GM10266 (cell line): Measurements from ENCODE around the gene EPS8L1.
"Not testable (repeated sequence)": the region's sequence is repeated elsewhere in the genome, so short reads cannot be mapped to it uniquely, and the experiment has no call there.

ENCODE experiments used
- DNase-seq: peaks from one replicate; pipeline ENCODE4 v3.0.0; 2012; ENCODE audit errors: extremely low spot score
- TF ChIP-seq, protein P1 (sequence below): IDR thresholded peaks from 2 replicates; pipeline ENCODE4 v1.5.1; 2012; ENCODE audit warnings: mild to moderate bottlenecking, low read depth; ENCODE audit not compliant: control insufficient read depth, insufficient read depth; ENCODE audit errors: missing control alignments

EPS8L1 gene

DNA sequence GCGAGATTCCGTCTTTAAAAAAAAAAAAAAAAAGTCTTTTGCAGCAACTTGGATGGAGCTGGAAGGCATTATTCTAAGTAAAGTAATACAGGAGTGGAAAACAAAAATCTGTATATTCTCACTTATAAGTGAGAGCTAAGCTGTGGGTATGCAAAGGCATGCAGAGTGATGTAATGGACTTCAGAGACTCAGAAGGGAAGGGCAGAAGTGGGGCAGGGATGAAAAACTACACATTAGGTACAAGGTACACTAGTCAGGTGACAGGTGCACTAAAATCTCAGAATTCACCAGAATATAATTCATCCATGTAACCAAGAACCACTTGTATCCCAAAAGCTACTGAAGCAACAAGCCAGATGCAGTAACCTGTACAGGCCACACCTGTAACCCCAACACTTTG lies 39.6 kb upstream of the EPS8L1 start:
- no peak for DNase-seq
- TF ChIP-seq, protein P1, sequence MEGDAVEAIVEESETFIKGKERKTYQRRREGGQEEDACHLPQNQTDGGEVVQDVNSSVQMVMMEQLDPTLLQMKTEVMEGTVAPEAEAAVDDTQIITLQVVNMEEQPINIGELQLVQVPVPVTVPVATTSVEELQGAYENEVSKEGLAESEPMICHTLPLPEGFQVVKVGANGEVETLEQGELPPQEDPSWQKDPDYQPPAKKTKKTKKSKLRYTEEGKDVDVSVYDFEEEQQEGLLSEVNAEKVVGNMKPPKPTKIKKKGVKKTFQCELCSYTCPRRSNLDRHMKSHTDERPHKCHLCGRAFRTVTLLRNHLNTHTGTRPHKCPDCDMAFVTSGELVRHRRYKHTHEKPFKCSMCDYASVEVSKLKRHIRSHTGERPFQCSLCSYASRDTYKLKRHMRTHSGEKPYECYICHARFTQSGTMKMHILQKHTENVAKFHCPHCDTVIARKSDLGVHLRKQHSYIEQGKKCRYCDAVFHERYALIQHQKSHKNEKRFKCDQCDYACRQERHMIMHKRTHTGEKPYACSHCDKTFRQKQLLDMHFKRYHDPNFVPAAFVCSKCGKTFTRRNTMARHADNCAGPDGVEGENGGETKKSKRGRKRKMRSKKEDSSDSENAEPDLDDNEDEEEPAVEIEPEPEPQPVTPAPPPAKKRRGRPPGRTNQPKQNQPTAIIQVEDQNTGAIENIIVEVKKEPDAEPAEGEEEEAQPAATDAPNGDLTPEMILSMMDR = no peak

DNA sequence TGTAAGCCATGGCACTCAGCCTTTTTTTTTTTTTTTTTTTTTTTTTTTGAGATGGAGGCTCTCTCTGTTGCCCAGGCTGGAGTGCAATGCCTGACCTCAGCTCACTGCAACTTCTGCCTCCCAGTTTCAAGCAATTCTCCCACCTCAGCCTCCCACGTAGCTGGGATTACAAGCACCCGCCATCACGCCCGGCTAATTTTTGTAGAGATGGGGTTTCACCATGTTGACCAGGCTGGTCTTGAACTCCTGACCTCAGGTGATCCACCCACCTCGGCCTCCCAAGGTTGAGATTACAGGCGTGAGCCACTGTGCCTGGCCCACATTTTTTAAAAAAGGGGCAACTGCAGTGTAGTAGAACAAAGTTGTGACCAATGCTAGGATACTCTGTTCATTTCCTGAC lies 38.1 kb upstream of the EPS8L1 start:
- not testable (repeated sequence) for DNase-seq

DNA sequence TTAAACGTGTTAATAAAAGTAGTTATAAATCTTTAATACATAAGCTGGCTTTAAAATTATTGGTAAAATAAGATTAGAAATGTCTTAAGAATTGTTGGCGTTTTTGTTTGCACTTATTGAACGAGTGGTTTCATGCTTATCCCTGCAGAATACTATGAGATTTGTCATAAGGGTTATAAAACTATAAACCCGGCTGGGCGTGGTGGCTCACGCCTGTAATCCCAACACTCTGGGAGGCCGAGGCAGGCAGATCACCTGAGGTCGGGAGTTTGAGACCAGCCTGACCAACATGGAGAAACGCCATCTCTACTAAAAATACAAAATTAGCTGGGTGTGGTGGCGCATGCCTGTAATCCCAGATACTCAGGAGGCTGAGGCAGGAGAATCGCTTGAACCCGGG lies 35.0 kb upstream of the EPS8L1 start:
- not testable (repeated sequence) for DNase-seq

DNA sequence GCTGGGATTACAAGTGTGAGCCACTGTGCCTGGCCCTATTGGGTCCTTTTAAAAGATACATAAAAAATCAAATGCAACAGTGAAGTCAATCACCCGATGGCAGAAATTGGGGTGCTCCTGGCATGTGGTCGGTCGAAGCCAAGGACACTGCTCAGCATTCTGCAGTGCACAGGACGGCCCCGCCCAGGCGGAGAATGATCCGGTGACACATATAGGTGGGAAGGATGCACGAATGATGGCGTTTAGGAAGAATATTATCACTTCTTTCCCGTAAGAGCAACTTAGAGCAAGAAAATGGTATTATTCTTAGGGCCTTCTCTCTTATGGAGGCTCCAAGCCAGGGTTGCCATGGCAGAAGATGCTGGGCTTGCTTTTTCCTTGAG lies 34.4 kb upstream of the EPS8L1 start:
- no peak for DNase-seq
- TF ChIP-seq, protein P1 = no peak

DNA sequence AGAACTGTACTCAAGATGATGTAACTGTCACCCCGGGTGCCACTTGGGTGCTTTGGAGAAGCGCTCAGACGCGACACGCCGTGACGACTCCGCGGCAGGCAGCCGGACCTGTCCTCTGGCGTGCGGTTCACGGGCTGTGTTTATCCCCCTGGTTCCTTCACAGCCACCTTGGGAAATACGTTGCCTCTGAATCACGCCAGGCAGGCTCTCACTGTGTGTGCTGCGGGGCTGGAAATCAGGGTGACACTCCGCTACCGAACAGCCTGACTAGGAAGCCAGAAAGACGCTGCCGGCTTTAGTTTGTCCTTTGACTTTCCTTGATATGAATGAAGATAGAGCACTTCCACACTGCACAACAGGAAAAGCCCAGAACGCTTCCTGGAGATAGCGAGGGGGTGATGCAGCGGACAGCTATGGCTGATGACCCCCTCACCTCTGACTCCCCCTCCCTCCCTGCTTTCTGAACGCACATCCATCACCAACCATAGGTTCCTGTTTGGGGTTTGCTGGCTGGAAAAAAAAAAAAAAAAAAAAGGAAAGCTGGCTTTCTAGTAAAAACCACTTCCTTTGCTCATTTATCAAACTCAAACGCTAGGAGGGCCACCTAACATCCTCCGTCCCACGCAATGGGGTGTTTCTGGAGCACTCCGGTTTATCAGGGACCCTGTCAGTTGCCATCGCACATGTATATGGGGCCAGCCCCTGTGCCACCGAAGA lies 33.9 kb upstream of the EPS8L1 start:
- no peak for DNase-seq

DNA sequence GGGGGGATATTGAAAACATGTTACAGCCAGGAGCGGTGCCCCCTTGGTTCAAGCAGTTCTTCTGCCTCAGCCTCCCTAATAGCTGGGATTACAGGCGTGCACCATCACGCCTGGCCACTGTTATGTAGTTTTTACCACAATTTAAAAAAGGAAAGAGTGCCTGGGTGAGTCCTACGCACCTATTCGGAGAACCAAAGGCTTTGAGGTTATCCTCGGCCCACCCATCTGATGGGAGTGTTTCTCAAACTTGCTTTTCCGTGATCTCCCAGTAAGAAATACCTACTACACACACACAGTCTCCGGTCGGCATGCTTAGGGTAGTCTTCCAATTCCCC lies 33.4 kb upstream of the EPS8L1 start:
- TF ChIP-seq, protein P1 = no peak
- no peak for DNase-seq

More for the DNA sequence above, 33.9 kb upstream of the EPS8L1 start:
- TF ChIP-seq, protein P1 = no peak

DNA sequence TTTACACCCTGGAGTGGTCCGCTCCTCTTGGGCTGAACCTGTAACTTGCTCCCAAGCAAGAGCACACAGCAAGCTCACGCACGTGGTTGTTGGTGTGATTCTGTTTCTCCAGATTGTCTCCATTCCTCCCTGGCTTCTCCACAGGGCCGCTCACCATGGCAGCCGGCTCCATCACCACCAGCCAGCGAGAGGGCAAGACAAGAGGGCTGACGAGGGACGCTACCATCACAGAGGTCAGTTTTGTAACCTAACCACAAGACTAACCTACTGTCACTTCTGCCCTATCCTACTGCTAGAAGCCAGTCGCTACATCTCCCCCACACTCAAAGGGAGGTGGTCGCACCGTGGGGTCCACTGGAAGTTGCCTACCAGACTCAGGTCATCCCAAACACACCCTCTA lies 33.0 kb upstream of the EPS8L1 start:
- no peak for DNase-seq
- TF ChIP-seq, protein P1 = no peak

DNA sequence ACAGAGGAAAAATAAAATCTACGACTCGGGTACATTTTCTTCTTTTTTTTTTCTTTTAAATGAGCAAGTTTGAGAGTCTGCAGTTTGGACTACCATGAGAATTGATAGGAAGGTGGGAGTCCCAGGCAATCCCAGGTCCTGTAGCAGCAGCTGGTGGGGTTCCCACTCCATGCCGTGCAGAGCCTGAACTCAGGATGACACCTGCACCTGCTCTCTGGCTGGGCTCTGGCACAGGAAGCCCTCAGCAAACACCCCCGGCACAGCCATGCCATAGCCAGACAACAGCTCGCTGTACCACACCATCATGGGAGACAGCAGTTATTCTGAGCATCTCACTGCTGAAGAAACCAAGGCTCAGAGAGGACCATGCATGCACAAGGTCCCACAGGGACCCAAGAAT lies 31.4 kb upstream of the EPS8L1 start:
- TF ChIP-seq, protein P1 = no peak
- no peak for DNase-seq
